DMS 273 treated with DMSO at 0.1 percent for 48 hours (cell line): ENCODE results near the gene CXCR5.

Source experiments
- DNase-seq: peaks from one replicate; lab custom pipeline; 2025; lab: John Stamatoyannopoulos, UW

The CXCR5 gene

GRCh38 chr11:118876286-118876685, 7.4 kb upstream of the CXCR5 start:
- no peak for DNase-seq

GRCh38 chr11:118877487-118878162, 6.1 kb upstream of the CXCR5 start:
- no peak for DNase-seq

GRCh38 chr11:118878163-118878563, 5.5 kb upstream of the CXCR5 start:
- DNase-seq = no peak

- no peak for DNase-seq
Measured at GRCh38 chr11:118881228-118881627, 2.5 kb upstream of the CXCR5 start.

- no peak for DNase-seq
Measured at GRCh38 chr11:118882491-118882890, 1.2 kb upstream of the CXCR5 start.

- no peak for DNase-seq
Measured at GRCh38 chr11:118883004-118883367, 706 bp upstream of the CXCR5 start.

GRCh38 chr11:118884875-118885274, 1.2 kb downstream of the CXCR5 start:
- DNase-seq = no peak

GRCh38 chr11:118885319-118885718, 1.6 kb downstream of the CXCR5 start:
- no peak for DNase-seq

GRCh38 chr11:118885831-118886565, 2.3 kb downstream of the CXCR5 start:
- DNase-seq = no peak

- DNase-seq = no peak
Measured at GRCh38 chr11:118886681-118887111, 3.0 kb downstream of the CXCR5 start.

- DNase-seq = no peak
Measured at GRCh38 chr11:118887206-118887605, 3.5 kb downstream of the CXCR5 start.

- DNase-seq = no peak
Measured at GRCh38 chr11:118888398-118888797, 4.7 kb downstream of the CXCR5 start.

- DNase-seq = no peak
Measured at GRCh38 chr11:118889797-118890196, 6.1 kb downstream of the CXCR5 start.

GRCh38 chr11:118892514-118892913, 8.8 kb downstream of the CXCR5 start:
- no peak for DNase-seq

GRCh38 chr11:118892964-118893363, 9.3 kb downstream of the CXCR5 start:
- DNase-seq = no peak

GRCh38 chr11:118893662-118894061, 10.0 kb downstream of the CXCR5 start:
- DNase-seq = no peak

GRCh38 chr11:118894192-118894591, 10.5 kb downstream of the CXCR5 start:
- no peak for DNase-seq

- no peak for DNase-seq
Measured at GRCh38 chr11:118895093-118896039, 11.7 kb downstream of the CXCR5 start.

GRCh38 chr11:118896472-118896913, 12.8 kb downstream of the CXCR5 start:
- no peak for DNase-seq

GRCh38 chr11:118896921-118897591, 13.4 kb downstream of the CXCR5 start:
- DNase-seq = no peak

GRCh38 chr11:118897721-118898310, 14.1 kb downstream of the CXCR5 start:
- no peak for DNase-seq
